ENCODE results near the gene RPN2. TPM values are rescaled to one million over a fixed set of nuclear protein-coding genes. Genes with fewer than 3 reads are reported as not detected.
A peak's percentile ranks its signal among the peaks of the same experiment; 100 is the strongest.

Gene RPN2
- total RNA-seq, 1 experiment from 2014 or later = 273 TPM

DNA sequence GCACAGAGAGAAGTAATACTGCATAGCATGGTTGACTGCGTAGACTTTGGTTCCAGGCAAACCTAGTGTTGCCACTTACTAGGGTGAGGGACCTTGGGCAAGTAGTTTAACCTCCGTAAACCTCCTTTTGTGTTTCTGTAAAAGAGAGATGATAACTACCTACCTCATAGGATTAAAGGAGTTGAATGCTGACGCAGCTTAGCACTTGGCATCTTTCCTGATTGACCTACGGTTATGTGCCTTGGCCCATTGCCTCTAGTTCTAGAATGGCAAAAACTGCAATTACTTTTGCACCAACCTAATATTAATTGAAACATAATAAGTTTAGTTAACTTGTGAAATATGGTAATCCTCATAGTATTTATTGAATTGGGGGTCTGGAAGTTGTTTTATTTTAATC lies 63.4 kb downstream of the RPN2 start:
- no peak for DNase-seq (ENCODE audit: low read depth)

DNA sequence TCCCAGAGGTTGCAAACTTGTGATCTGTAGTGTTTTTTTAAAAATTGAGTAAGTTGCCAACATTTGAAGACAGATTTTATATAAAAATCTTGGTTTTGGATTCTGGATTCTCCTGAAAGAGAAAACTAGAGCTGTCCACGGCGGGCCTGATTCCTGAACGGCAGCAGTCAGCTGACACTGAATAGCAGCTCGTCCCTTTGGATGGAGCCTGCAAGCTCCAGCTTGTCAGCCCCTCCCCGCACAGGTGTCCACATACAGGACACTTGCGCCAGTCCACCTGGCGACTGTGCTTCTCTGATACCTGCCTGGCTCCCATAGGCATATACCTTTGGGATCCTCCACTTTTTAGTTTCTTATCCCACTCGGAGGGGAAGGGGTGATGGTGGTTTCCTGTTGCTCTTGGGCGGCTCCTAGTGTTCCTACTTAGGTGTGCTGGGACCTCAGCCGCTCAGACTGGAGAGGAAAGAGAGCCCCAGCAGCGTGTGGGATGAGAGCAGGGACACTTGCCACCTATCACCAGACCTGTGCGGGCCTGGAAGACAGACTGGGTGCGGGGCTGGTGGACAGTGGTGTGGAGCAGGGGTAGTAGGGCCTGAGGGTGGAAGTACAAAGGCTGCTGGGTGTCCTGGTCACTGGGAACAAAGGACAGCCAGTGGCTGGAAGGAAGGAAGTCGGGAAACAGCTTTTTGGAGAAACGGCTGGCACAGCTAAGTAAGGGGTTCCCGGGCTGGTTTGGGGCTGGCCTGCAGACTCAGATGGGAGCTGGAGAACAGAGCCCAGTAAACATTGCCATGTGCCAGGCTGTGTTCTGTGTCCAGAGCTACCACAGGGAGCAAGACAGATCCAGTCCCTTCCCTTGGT lies 64.2 kb downstream of the RPN2 start:
- no peak for DNase-seq (ENCODE audit: low read depth)

DNA sequence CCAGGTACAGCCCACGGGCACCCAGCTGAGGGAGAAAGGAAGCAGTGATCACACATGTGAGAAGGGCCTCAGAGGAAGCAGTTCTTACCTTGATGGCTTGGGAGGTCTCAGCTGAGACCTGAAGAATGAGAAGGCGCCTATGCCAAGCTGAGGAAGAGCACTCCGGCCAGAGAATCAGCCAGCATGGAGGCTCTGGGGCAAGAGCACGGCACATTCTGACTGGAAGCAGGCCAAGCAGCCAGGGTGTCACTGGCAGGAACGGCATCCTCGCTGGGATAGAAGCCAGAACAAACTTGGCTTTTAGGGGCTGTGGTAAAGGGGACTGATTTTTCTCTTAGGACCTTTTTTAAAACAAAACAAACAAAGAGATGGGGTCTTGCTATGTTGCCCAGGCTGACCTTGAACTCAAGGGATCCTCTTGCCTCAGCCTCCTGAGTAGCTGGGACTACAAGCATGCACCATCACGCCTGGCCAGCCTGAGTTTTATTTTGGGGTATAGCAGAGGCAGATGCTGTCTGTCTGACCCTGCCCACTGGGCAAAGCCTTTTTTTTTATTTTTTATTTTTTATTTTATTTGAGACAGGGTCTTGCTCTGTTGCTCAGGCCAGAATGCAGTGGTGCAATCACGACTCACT lies 64.9 kb downstream of the RPN2 start:
- DNase-seq (ENCODE audit: low read depth) = no peak

DNA sequence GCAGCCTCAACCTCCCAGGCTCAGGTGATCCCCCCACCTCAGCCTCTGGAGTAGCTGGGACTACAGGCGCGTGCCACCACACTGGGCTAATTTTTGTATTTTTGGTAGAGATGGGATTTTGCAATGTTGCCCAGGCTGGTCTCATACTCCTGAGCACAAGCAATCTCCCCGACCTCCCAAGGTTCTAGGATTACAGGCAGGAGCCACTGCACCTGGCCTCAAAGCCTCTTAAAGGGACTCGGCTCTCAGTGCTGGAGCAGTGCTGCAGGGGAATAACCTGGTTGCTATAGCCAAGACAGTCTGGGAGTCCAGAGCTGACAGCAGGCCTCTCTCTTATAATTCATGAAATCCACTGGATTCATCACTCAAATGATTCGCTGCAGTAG lies 65.4 kb downstream of the RPN2 start:
- DNase-seq (ENCODE audit: low read depth) = no peak

DNA sequence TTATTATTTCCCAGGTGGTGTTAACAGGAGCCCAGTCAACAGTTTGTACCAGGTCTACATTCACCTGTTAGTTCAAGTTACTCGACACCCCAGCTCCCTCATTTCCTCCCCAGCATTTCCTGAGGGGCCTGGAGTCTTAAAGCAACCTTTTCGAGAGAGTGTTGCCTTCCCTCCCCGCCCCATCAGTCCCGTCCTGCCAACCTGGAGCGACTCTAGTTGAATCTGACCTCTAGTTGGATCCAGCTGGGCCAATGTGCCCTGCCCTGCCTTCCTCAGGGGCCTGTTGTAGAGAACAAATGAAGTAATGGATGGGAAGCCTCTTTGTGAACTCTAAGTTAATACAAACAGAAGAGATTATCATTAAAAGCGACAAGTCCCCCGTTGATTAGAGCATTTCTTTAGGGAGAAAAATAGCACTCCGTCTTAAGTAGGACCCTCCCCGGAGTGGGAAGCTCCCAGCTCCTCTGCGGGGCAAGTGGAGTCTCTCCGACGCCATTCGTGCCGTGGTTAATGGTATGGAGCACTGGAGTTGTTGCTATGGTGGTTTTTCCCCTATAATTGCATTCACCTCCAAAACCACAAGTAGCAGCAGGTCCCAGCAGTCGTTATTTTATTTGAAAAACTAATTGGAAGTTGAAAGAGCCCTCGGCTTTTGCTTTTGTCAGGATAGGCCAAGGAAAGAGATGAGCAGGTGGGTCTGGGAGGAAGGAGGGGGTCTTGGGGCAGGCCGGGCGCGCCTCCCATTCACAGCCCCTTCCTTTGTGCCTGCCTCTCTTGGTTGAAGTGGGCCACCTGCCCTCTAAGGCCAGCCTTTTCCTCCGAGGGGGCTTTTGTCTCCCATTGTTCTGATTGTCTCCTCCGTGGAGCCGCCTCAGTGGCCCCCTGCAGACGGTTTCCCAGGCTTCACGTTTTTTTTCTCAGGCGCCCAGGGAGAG lies 66.4 kb downstream of the RPN2 start:
- no peak for DNase-seq (ENCODE audit: low read depth)

DNA sequence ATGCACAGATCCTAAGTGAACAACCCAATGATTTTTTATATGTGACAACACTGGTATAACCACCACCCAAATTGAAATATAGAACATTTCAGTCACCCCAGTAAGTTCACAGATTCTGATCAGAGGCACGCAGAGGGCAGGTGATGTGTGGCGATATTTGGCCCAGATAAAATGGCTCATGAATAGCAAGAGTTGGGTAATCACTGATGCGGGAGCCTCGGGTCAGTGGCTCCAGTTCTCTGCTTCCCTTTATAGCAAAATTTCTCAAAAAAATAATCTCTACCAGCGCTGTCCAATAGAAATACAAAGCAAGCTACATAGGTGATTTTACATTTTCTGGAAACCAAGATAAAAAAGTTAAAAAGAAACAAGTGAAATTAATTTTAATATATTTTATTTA lies 67.6 kb downstream of the RPN2 start:
- no peak for DNase-seq (ENCODE audit: low read depth)

DNA sequence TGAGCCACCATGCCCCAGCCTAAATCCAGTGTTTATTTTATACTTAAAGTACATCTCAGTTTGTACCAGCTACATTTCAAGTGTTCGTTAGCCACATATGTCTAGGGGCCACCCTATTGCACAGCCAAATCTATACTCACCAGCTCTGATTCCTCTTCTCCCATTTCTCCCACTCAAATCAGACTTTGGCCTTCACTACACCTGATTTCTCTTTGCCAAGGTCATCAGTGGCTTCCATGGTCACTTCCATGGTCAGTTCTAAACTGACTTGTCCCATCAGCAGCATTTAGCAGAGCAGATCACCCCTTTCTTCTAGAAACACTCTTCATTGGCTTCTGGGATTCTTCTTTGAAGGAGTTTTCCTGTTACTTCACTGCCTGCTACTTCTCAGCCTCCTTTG lies 68.4 kb downstream of the RPN2 start:
- no peak for DNase-seq (ENCODE audit: low read depth)

DNA sequence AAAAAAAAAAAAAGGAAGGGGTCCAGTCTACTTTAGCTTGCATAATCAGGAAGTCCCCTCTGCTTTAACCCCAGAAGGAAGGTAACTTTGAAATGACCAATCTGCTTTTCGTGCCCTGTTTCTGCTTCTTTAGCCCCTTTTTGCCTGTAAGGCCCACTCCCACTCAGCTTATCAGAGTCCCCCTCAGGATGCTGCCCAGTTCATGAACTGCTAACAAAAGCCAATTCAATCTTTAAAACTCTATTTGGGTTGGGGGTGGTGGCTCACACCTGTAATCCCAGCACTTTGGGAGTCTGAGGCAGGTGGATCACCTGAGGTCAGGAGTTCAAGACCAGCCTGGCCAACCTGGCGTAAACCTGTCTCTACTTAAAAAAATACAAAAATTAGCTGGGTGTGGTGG lies 70.2 kb downstream of the RPN2 start:
- no peak for DNase-seq (ENCODE audit: low read depth)

DNA sequence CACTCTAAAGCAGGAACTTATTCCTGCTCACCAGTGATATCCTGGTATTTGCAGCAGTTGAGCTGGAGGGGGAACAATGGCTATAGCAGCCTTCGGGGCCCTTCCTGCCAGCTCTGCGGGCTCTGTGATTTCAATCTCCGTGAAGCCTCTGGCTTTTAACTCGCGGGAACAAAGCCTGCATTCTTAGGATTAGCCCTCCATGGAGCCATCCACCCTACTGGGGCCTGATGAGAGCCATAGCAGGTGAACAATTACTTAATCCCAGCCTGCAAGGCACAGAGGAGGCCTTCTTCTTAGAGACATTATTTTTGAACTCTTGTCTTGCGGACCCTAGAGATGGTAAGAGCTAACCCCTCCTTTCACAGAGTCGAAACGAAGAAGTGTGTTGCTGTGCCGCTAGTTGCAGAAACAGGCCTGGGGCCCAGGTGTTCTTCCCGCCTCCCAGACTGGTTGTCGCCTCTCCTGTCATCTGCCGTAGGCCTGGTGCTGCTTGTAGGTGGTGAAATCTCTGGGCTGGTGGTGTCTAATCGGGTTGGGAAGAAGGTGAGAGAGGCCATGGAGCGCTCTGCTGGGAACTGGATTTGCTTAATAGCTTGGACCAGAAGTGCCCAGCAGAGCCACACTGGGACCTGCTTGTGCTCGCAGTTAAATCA lies 72.8 kb downstream of the RPN2 start:
- no peak for DNase-seq (ENCODE audit: low read depth)

DNA sequence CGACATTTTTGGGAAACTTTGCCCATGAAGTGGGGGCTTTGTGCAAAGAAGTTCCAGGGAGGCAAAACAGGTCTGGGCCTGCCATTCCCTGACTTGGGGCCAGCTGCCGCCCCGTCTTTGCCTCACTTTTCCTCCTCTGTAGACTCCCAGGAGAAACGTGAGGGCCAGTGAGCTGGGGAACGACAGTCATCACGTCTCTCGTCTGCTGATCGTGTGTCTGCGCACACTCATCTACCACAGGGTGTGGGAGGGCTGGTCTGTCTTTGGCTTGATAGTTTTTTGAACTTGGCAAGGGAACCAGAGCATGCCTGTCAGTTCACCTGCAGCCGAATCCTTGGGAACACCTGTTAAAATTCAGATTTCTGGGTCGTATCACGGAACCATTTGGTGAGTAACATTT lies 74.0 kb downstream of the RPN2 start:
- no peak for DNase-seq (ENCODE audit: low read depth)

DNA sequence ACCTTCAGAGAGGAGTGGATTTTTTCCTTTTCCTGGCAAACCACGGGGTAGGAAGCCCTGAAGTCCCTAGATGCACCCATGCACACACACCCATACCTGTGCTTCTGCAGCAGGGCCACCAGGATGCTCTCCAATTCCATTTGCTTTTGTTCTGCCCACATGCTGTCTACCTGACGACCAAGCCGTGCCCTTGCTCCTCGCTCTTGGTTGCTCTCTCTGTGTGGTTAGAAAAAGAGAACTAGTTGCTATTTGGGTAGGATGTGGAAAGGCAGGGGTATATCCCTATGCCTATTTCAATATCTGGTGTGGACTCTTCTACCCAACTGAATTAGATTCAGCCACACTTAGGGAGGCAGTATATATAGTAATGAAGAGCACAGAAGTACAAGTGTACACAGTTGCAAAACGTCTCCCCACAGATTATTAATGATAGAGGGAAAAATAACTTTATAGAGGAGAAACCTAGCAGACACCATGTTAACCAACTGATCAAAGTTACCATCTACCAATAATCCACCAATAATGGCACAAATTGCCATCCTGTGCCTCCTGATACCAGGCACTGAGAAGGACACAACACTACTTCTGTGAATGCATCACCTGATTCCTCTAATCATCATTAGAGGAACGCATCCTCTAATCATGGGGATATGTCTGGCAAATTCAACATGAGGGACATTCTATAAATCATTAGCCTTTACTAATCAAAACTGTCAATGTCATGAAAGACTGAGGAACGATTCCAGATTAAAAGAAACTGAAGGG lies 75.2 kb downstream of the RPN2 start:
- no peak for DNase-seq (ENCODE audit: low read depth)

DNA sequence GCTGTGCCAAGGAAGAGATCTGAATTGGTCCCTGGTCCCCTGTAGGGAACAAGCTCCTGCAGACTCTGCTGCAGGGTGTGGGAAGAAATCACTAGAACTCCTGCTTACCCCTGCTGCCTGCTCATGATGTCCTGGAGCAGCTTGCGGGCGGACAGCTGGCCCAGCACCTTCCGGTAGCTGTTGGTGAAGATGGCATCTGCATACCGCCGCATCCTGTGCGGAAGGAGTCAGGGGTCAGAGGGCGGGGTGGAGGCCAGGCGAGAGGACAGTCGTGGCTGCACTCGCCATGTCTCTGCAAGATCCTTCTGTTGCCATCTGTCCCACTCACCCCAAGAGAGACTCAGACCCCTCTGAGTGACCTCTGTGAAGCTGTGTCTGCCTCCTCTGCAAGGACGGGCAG lies 77.2 kb downstream of the RPN2 start:
- DNase-seq (ENCODE audit: low read depth) = peak; percentile 28

DNA sequence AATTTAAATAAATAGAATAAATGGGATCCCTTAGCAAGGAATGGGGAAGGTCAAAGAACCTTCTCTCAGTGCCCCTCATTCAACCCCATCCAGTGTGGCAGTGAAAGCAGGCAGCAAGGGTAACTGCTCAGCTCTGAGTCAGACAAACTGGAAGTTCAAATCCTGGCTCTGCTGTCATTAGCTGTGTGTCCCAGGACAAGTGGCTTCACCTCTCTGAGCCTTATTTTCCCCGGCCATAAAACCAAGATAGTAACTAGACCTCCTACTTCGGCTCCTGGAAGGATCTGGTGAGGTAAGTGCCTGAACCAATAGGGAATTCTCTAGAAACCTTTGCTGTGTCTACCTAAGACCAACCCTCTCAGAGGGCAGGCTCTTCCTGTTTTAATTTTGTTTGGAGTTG lies 78.4 kb downstream of the RPN2 start:
- no peak for DNase-seq (ENCODE audit: low read depth)

DNA sequence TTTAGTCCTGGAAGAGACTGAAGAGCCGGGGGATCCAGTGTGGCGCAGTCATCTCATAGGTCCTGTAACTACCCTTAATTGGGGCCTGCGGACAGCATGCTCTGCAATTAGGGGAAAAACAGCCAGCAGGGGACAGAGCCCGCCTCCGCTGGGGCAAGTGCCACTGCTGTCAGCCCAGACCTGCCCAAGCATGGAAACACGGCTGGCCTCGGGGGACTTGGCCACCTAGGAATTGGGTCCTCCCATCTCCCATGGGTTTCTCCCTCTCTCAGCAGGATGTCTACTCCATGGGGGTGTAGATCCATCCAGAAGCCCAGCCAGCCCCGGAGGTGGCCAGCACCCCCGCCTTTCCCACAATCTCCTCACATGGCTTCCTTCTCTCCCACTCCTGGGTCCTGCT lies 78.9 kb downstream of the RPN2 start:
- DNase-seq (ENCODE audit: low read depth) = no peak

DNA sequence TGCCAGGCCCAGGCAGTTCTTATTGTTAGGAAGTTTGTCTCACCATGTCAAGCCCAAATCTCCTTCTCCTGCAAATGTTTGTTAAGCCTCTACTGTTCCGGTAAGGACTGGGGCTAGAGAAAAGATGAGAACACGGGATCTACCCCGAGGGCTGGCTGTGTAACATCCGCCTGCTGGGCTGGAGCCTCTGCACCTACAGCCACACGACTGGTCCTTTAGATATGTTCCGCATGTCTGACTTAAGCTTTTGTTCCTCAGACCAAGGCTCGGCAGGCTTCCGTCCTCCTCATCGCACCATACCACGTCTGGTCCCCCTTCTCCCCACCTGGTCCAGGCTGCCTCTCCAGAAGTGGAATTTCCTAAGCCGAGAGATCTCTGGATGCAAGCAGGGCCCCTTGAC lies 79.9 kb downstream of the RPN2 start:
- DNase-seq (ENCODE audit: low read depth) = no peak

DNA sequence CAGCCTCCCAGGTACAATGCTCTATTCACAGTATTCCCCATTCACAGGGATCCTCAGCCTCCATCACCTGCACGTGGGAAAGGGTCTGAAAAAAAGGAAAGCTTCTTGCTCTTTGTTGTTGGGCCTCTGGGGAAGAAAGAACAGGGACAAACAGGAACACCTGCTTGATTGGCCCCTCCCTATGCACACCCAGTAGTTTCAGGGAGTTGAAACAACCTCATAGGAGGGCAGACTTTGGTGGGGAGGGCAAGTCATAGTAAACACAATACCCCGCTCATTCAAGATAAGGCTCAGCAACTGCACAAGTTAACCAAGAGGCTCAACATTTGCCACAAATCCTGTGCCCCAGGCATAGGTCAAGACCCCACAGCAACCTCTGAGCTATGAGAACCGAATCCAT lies 80.7 kb downstream of the RPN2 start:
- DNase-seq (ENCODE audit: low read depth) = no peak

DNA sequence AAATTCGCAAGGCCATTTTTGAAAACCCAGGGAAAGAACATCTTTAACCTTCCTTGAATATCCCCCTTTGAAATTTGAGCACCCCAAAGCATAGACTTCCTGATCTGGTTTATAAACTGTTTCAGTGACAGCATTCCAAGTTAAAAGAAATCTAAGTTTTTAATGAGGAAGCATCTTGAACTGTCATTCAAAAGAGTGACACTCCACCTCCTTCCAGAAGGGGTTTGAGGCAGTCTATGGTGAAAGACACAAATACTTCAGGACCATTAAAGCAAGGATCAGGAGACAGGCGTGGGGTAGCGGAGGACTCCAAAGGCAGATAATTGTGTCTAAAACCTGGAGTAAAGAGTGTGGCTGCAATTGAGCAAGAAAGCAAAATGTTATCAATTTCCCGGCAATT lies 81.8 kb downstream of the RPN2 start:
- no peak for DNase-seq (ENCODE audit: low read depth)

DNA sequence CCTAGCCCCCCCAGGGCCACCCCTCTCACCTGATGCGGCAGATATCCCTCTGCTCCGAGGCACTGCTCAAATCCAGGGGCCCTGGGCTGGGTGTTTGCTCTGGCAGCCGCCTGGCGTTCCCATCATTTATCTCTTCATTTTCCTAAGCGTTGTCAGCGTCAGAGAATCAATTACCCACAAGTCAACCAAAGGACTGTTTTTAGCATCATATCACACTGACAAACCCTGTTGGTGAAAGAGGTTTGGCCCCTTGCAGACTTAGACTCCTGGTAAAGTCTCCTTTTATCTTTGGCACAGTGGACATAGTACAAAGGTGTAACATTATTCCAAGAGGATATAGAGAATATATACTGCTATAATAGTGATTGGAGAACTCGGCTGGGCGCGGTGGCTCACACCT lies 82.6 kb downstream of the RPN2 start, which contains the start of gene GHRH:
GHRH (minus strand) TSS at position 101 of the 400 bp plus-strand sequence. CDS start 4,925 bp downstream, outside the sequence.
- no peak for DNase-seq (ENCODE audit: low read depth)

DNA sequence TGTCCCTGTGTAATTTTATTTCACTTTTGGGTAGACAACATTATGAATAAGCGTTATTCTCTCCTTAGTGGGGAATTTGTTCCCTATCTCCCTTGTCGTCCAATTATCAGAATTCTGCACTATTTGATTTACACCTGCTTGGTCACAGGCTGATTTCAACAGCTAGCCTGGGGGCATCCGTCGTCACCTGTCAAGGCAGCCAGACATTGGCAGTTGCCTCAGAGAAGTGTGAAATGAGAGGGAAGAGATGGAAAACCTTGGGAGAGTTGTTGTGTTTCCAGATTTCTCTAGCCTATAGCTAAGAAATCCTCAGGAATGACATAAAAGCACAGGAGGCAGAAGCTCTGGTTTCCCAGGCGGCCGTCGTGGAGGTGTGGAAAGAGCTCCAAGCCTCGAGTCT lies 83.4 kb downstream of the RPN2 start:
- DNase-seq (ENCODE audit: low read depth) = no peak

DNA sequence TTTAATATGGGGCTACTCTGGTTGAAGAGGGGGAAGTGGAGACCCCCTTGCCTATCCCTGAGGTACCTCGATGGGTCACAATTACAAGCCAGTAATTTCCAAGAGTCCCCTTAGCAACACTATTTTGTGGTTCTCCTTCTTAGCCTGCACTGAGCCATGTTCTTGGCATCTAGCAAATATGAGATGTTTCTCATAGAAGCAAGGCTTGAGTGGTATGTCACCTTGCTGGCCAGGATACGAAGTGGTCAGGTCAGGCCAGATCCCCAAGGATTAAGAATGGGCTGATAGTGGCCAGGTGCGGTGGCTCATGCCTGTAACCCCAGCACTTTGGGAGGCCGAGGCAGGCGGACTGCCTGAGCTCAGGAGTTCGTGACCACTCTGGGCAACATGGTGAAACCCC lies 84.6 kb downstream of the RPN2 start:
- no peak for DNase-seq (ENCODE audit: low read depth)

DNA sequence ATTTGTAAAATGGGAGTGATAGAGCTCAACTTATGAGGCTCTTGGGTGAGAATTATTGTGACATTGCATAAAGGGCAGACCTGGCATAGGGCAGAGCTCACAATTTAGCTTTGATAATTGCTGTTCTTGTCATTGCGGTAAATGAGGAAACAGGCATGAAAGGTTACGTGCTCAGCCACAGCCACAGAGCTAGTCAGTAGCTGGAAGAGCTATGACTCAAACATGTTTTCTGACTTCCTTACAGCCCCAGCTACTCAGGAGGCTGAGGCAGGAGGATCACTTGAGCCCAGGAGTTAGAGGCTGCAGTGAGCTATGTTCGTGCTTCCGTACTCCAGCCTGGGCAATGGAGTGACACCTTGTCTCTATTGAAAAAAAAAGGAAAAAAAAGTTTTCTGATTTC lies 86.0 kb downstream of the RPN2 start:
- no peak for DNase-seq (ENCODE audit: low read depth)
